Keratinocyte (primary cell): ENCODE results near the gene CTNND2. TPM values are rescaled to one million over a fixed set of nuclear protein-coding genes. Genes with fewer than 3 reads are reported as not detected.

ENCODE experiments used
- DNase-seq: peaks from one replicate; pipeline ENCODE4 v3.0.0-alpha.2; 2011; ENCODE audit warnings: low read depth, missing footprints, low spot score
- FAIRE-seq: peaks from 2 replicates; lab custom pipeline; 2011; peaks lifted over from hg19 to GRCh38; lab: Jason Lieb, UNC
- H2AFZ ChIP-seq: 2 replicates; pipeline ENCODE4 v1.6.0; 2012; ENCODE audit warnings: low read length, control low read depth, inconsistent platforms; ENCODE audit not compliant: control insufficient read depth
- H3K27ac ChIP-seq: 2 replicates; pipeline ENCODE4 v1.5.1; 2011; ENCODE audit warnings: low read length; ENCODE audit not compliant: control insufficient read depth, insufficient read depth
- H3K27me3 ChIP-seq: 3 replicates; pipeline ENCODE4 v1.6.0; 2011; ENCODE audit warnings: low read length; ENCODE audit not compliant: control insufficient read depth, insufficient read depth; ENCODE audit errors: extremely low read depth
- H3K36me3 ChIP-seq, 2 experiments: 2 replicates in 1 of 2; 3 replicates in 1 of 2; pipeline ENCODE4 v1.5.1; 2011; ENCODE audit warnings: low read length in 2 of 2, mild to moderate bottlenecking in 1 of 2; ENCODE audit not compliant: control insufficient read depth in 2 of 2, insufficient read depth in 2 of 2; ENCODE audit errors: extremely low read depth in 1 of 2
- H3K4me1 ChIP-seq: 3 replicates; pipeline ENCODE4 v1.5.1; 2011; ENCODE audit warnings: low read length; ENCODE audit not compliant: control insufficient read depth, insufficient read depth; ENCODE audit errors: extremely low read depth
- H3K4me2 ChIP-seq: 3 replicates; pipeline ENCODE4 v1.6.0; 2011; ENCODE audit warnings: low read depth, low read length; ENCODE audit not compliant: control insufficient read depth, insufficient read depth; ENCODE audit errors: extremely low read depth
- H3K4me3 ChIP-seq, 3 experiments: fragments of 200-600 bp in 1 of 3; sonication (generic) in 1 of 3; 2 replicates in 2 of 3; 3 replicates in 1 of 3; pipeline ENCODE4 v1.5.1; 2011 to 2016; ENCODE audit warnings: low read length in 3 of 3, mild to moderate bottlenecking in 3 of 3, control low read depth in 2 of 3, inconsistent platforms in 1 of 3, low read depth in 1 of 3, mixed read lengths in 1 of 3, mixed run types in 1 of 3, moderate library complexity in 1 of 3; ENCODE audit not compliant: control insufficient read depth in 2 of 3, insufficient read depth in 2 of 3; ENCODE audit errors: extremely low read depth in 1 of 3
- H3K79me2 ChIP-seq: 2 replicates; pipeline ENCODE4 v1.6.0; 2012; ENCODE audit warnings: low read length; ENCODE audit not compliant: control insufficient read depth, insufficient read depth
- H3K9ac ChIP-seq: 3 replicates; pipeline ENCODE4 v1.6.0; 2011; ENCODE audit warnings: low read length; ENCODE audit not compliant: control insufficient read depth, insufficient read depth; ENCODE audit errors: extremely low read depth
- H3K9me1 ChIP-seq: 3 replicates; pipeline ENCODE4 v1.6.0; 2011; ENCODE audit warnings: low read length; ENCODE audit not compliant: control insufficient read depth, insufficient read depth; ENCODE audit errors: extremely low read depth
- H3K9me3 ChIP-seq: 2 replicates; pipeline ENCODE4 v1.5.1; 2012; ENCODE audit warnings: low read depth, low read length; ENCODE audit not compliant: control insufficient read depth
- H4K20me1 ChIP-seq: 3 replicates; pipeline ENCODE4 v1.6.0; 2011; ENCODE audit warnings: low read length; ENCODE audit not compliant: control insufficient read depth, insufficient read depth; ENCODE audit errors: extremely low read depth
- EZH2 ChIP-seq: IDR thresholded peaks from one replicate; pipeline ENCODE4 v1.6.1; 2012; ENCODE audit warnings: inconsistent platforms, mild to moderate bottlenecking, low read length, moderate library complexity
- dilution Hi-C: fragments of 300-500 bp; cut with MboI; formaldehyde crosslinking; loops from one replicate; pipeline ENCODE4 v1.7.0; 2020; ENCODE audit warnings: low sequenced_read_pairs; ENCODE audit not compliant: extremely low pct_ligation_motif_present
- polyA plus RNA-seq, 5 experiments: library from polyadenylated mRNA; depleted of rRNA in 3 of 5; stranded (reverse) in 3 of 5; stranded (forward) in 1 of 5; unstranded in 1 of 5; fragments of >200 nt; gene quantifications; 1 replicate in 1 of 5; 2 replicates in 3 of 5; 3 replicates in 1 of 5; pipeline versions ENCODE4 v1.2.1 to v1.2.3, GENCODE V29; 2011 to 2012; ENCODE audit warnings: missing spikeins in 2 of 5, low read depth in 1 of 5, low replicate concordance in 1 of 5
- TF ChIP-seq, protein P1 (sequence below), 3 experiments: IDR thresholded peaks in 1 of 3; conservative IDR thresholded peaks in 1 of 3; optimal IDR thresholded peaks in 1 of 3; 2 replicates in 2 of 3; 3 replicates in 1 of 3; pipeline versions ENCODE3 to v1.5.1; 2011; ENCODE audit warnings: low read length in 3 of 3, mild to moderate bottlenecking in 3 of 3, moderate library complexity in 2 of 3, control low read depth in 1 of 3, inconsistent platforms in 1 of 3; ENCODE audit not compliant: insufficient read depth in 2 of 3; ENCODE audit errors: extremely low read depth in 1 of 3

Gene CTNND2
- polyA plus RNA-seq, 1 donor (not counting 4 experiments of a cell fraction or from before 2014, with no cell fraction given): not detected

DNA sequence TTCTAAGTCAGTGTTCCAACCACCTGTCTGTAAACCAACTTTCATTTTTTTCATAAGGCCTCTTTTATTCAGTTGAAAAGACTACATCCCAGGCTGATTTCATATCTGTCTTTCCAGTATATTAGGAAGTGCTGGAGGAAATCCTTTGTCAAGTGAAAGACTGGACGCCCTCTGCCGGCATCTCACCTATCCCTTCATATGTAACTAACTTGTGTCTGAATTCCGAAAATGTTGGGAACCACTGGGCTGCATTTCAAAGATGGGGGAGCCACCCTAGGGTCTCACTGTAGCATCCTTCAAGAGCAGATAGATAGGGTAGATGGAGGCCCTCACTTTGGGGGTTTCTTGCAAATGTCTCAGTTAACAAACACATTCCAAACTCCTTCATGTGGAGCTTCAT is 569.8 kb downstream of the CTNND2 start:
- Histone ChIP-seq H3K9ac (no peak overlapping the region), H3K79me2 (no peaks in the 10 kb centered on the region), H3K9me1 (no peaks in the 10 kb centered on the region), H3K27ac (no peak overlapping the region), H4K20me1 (no peaks in the 10 kb centered on the region), H3K4me2 (no peak overlapping the region), H3K27me3 (no peaks in the 10 kb centered on the region), H3K4me1 (no peaks in the 10 kb centered on the region), H3K9me3 (peaks cover 3% of the 10 kb centered on the region), H2AFZ (no peak overlapping the region), H3K36me3 (no peaks in the 10 kb centered on the region), H3K4me3 (no peak overlapping the region)
- TF ChIP-seq, protein P1, sequence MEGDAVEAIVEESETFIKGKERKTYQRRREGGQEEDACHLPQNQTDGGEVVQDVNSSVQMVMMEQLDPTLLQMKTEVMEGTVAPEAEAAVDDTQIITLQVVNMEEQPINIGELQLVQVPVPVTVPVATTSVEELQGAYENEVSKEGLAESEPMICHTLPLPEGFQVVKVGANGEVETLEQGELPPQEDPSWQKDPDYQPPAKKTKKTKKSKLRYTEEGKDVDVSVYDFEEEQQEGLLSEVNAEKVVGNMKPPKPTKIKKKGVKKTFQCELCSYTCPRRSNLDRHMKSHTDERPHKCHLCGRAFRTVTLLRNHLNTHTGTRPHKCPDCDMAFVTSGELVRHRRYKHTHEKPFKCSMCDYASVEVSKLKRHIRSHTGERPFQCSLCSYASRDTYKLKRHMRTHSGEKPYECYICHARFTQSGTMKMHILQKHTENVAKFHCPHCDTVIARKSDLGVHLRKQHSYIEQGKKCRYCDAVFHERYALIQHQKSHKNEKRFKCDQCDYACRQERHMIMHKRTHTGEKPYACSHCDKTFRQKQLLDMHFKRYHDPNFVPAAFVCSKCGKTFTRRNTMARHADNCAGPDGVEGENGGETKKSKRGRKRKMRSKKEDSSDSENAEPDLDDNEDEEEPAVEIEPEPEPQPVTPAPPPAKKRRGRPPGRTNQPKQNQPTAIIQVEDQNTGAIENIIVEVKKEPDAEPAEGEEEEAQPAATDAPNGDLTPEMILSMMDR (optimal IDR thresholded peaks at IDR 0.05 in 1 of 3, IDR thresholded peaks at IDR 0.05 in 1 of 3, conservative IDR thresholded peaks at IDR 0.05 in 1 of 3; ENCODE audit: extremely low read depth in 1 of 3, insufficient read depth in 2 of 3, low read length in 3 of 3): no peak
- FAIRE-seq (no peak), DNase-seq (no peak)
- dilution Hi-C loops: no loop called here

DNA sequence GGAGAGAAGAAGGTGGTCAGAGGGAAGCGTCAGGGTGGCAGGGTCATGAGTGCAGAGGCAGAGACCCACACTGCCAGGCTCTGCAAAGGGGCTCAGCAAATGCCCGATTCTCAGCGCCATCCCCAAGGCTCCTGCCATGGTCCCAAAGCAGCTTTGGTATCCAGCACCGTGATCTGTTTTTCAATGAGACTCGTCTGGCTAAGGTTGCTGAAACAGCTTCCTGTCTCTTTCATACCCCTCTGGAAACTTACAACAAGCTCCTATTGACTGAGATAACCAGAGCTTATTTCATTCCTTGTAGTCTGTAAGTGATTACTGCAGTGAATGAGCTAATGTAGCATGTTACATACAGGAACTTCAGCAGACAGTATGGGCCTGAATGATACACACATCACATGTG is 574.6 kb downstream of the CTNND2 start:
- Histone ChIP-seq H3K9me1 (no peaks in the 10 kb centered on the region), H3K79me2 (no peaks in the 10 kb centered on the region)
- FAIRE-seq: no peak

More for the DNA sequence above, 574.6 kb downstream of the CTNND2 start:
- Histone ChIP-seq H3K9me3 (peaks cover 3% of the 10 kb centered on the region), H3K27me3 (no peaks in the 10 kb centered on the region), H2AFZ (no peak overlapping the region), H3K4me1 (no peaks in the 10 kb centered on the region), H3K4me3 (no peak overlapping the region), H3K36me3 (no peaks in the 10 kb centered on the region), H3K9ac (no peak overlapping the region), H3K27ac (no peak overlapping the region), H4K20me1 (no peaks in the 10 kb centered on the region), H3K4me2 (no peak overlapping the region)
- TF ChIP-seq, protein P1 (optimal IDR thresholded peaks at IDR 0.05 in 1 of 3, IDR thresholded peaks at IDR 0.05 in 1 of 3, conservative IDR thresholded peaks at IDR 0.05 in 1 of 3; ENCODE audit: extremely low read depth in 1 of 3, insufficient read depth in 2 of 3, low read length in 3 of 3): no peak
- TF ChIP-seq EZH2: no peak
- DNase-seq: no peak
- dilution Hi-C loops: no loop called here
